ENCODE measurements around the gene MYH3. TPM values are rescaled to one million over a fixed set of nuclear protein-coding genes. Genes with fewer than 3 reads are reported as not detected.
A peak's percentile ranks its signal among the peaks of the same experiment; 100 is the strongest.
"Not testable (repeated sequence)": the region's sequence is repeated elsewhere in the genome, so short reads cannot be mapped to it uniquely, and the experiment has no call there.

MYH3 gene
- polyA plus RNA-seq, result 10 to 100 TPM in 3 of 4 donors, 1 to 10 TPM in 1; 2.0 to 40.0 (median 14.8) TPM
- long read RNA-seq, donor 1, result 0 reads
- long read RNA-seq, donor 2, partial matches to known transcripts, result 0 of 4 reads
- long read RNA-seq, donor 2, other reads (novel, unspliced or antisense), result 0 of 4 reads
- long read RNA-seq, donor 3, partial matches to known transcripts, result 0 of 2 reads
- long read RNA-seq, donor 3, other reads (novel, unspliced or antisense), result 0 of 2 reads
- long read RNA-seq, donor 4, partial matches to known transcripts, result 0 of 1 reads
- long read RNA-seq, donor 4, other reads (novel, unspliced or antisense), result 0 of 1 reads
- long read RNA-seq, donor 5, full-length matches to known transcripts, result 126 of 126 reads
- long read RNA-seq, donor 5, partial matches to known transcripts, result 0 of 126 reads
- long read RNA-seq, donor 5, other reads (novel, unspliced or antisense), result 0 of 126 reads
- long read RNA-seq, donor 6, full-length matches to known transcripts, result 12 of 12 reads
- long read RNA-seq, donor 6, partial matches to known transcripts, result 0 of 12 reads
- long read RNA-seq, donor 6, other reads (novel, unspliced or antisense), result 0 of 12 reads
- long read RNA-seq, donor 7, partial matches to known transcripts, result 0 of 1 reads
- long read RNA-seq, donor 7, other reads (novel, unspliced or antisense), result 0 of 1 reads
- long read RNA-seq, donor 8, full-length matches to known transcripts, result 330 of 466 reads
- long read RNA-seq, donor 8, partial matches to known transcripts, result 136 of 466 reads
- long read RNA-seq, donor 8, other reads (novel, unspliced or antisense), result 0 of 466 reads
- long read RNA-seq, donor 9, partial matches to known transcripts, result 0 of 1 reads
- long read RNA-seq, donor 9, other reads (novel, unspliced or antisense), result 0 of 1 reads
- long read RNA-seq, donor 10, partial matches to known transcripts, result 0 of 3 reads
- long read RNA-seq, donor 10, other reads (novel, unspliced or antisense), result 0 of 3 reads

DNA sequence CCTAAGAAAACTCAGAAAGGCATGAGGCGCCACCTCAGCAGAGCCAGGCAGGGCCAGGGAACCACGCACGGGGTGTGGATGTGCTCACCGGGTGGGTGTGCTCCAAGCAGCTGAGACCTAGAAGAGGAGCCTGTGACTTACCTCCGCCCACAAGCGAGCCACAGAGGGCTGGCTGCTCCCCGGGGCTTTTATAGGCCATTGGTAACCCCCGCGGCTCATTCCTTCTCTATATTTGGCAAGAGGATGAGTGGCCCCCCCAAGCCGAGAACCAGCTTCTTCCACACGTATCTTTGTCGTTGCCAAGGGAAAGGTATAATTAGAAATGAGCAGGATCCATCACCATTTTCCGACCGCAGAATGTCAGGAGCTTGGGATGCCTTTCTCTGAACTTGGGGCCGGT lies at the start of gene MYH3:
Gene MYH3, minus strand, starts transcription at position 162 of the 400 bp plus-strand sequence. CDS start 2,245 bp downstream, outside the sequence.
- Histone ChIP-seq H3K4me3 (ENCODE audit: low read depth in 1 of 3, low read length in 3 of 3) (no peak within 1 kb of the TSS), H3K4me1 (ENCODE audit: control insufficient read depth in 3 of 3, insufficient read depth in 2 of 3, low read depth in 1 of 3, low read length in 2 of 3) (no peaks in the 10 kb centered on the region), H3K27ac (ENCODE audit: low read depth in 1 of 3, low read length in 2 of 3) (no peak within 1 kb of the TSS), H3K9me3 (ENCODE audit: control insufficient read depth in 2 of 2, insufficient read depth in 1 of 2, low read depth in 1 of 2, low read length in 1 of 2) (no peaks in the 10 kb centered on the region), H3K27me3 (ENCODE audit: control insufficient read depth in 3 of 3, insufficient read depth in 3 of 3, low read length in 3 of 3) (no peaks in the 10 kb centered on the region), H3K36me3 (ENCODE audit: control insufficient read depth in 3 of 3, insufficient read depth in 2 of 3, low read depth in 1 of 3, low read length in 3 of 3) (no peaks in the 10 kb centered on the region)
- FAIRE-seq, result no peak
- WGBS, 3 donors, result 83 to 92% (median 85%) methylated on average over 15 of the region's 15 CpGs
- no peak for DNase-seq

DNA sequence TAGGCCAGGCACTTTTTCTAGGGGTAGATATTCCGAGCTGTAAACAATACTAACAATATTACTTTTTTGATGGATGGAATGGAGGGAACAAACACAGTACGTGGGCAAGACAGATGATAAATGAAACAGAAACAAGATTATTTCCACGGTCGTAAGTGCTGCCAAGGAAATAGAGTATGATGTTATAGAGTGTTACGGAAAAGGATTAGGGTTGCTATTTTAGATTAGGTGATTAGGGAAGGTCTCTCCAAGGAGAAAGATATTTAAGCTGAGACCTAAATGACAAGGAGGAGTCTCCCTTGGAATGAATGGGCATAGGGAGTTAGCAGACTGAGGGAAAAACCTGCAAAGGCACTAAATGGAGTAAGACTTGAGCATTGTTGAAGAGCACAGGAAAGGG lies 48.6 kb upstream of the MYH3 start:
- Histone ChIP-seq H3K4me1 (ENCODE audit: control insufficient read depth in 3 of 3, insufficient read depth in 2 of 3, low read depth in 1 of 3, low read length in 2 of 3) (no peaks in the 10 kb centered on the region), H3K4me3 (ENCODE audit: low read depth in 1 of 3, low read length in 3 of 3) (no peak overlapping the region), H3K9me3 (ENCODE audit: control insufficient read depth in 2 of 2, insufficient read depth in 1 of 2, low read depth in 1 of 2, low read length in 1 of 2) (no peaks in the 10 kb centered on the region), H3K27ac (ENCODE audit: low read depth in 1 of 3, low read length in 2 of 3) (no peak overlapping the region), H3K36me3 (ENCODE audit: control insufficient read depth in 3 of 3, insufficient read depth in 2 of 3, low read depth in 1 of 3, low read length in 3 of 3) (peaks cover 18 to 24% (median 20%) of the 10 kb centered on the region in 3 donors), H3K27me3 (ENCODE audit: control insufficient read depth in 3 of 3, insufficient read depth in 3 of 3, low read length in 3 of 3) (no peaks in the 10 kb centered on the region)
- FAIRE-seq, result no peak
- WGBS, 3 donors, result 88 to 93% (median 90%) methylated on average over 5 of the region's 5 CpGs
- no peak for DNase-seq

DNA sequence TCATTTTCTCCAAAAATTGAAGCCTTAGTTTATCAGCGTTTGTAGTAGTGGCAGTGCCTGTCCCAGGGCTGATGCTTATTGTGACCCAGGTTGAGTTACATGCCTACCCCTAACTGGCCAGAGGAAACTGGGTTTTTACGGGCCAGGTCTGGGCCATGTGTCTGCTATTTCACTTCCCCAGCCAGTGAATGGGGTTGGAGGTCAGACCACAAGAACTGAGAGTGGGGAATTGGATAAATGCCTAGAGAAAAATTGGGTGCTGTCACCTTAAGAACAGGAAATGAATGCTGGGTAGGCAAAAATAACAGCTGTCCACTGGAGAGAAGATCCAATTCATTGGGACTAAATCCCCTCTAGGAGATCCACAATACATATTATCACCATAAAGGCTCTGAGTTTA lies 45.5 kb upstream of the MYH3 start:
- Histone ChIP-seq H3K9me3 (ENCODE audit: control insufficient read depth in 2 of 2, insufficient read depth in 1 of 2, low read depth in 1 of 2, low read length in 1 of 2) (no peaks in the 10 kb centered on the region), H3K27me3 (ENCODE audit: control insufficient read depth in 3 of 3, insufficient read depth in 3 of 3, low read length in 3 of 3) (no peaks in the 10 kb centered on the region), H3K4me1 (ENCODE audit: control insufficient read depth in 3 of 3, insufficient read depth in 2 of 3, low read depth in 1 of 3, low read length in 2 of 3) (peaks cover 0 to 7% (median 3%) of the 10 kb centered on the region in 3 donors), H3K4me3 (ENCODE audit: low read depth in 1 of 3, low read length in 3 of 3) (no peak overlapping the region), H3K27ac (ENCODE audit: low read depth in 1 of 3, low read length in 2 of 3) (no peak overlapping the region), H3K36me3 (ENCODE audit: control insufficient read depth in 3 of 3, insufficient read depth in 2 of 3, low read depth in 1 of 3, low read length in 3 of 3) (peaks cover 5 to 13% (median 6%) of the 10 kb centered on the region in 3 donors)
- 59 to 79% (median 71%) methylated on average over 2 of the region's 2 CpGs for WGBS, 3 donors
- DNase-seq, result no peak
- FAIRE-seq, result no peak

DNA sequence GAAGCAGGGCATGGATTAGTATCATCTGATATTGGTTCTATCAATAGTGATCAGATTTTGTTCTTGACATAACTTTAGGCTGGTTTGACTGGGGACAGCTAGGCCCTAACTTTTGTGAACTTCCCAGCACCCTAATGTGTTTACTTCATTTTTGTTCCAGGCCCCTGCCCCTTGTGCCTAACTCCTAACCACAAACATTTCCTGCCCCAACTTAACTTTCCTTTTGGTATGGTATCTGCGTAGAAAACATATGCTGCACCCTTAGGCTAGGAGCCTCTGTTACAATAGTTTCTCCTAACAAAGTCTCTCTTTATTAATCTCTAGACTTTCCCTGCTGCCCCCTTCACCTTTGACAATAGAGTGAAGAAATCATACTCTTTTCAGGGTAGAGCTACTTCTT lies 42.7 kb upstream of the MYH3 start:
- WGBS, 3 donors, result 72 to 86% (median 85%) methylated on average over 1 of the region's 1 CpG
- DNase-seq (no peak), FAIRE-seq (no peak)
- Histone ChIP-seq H3K36me3 (ENCODE audit: control insufficient read depth in 3 of 3, insufficient read depth in 2 of 3, low read depth in 1 of 3, low read length in 3 of 3) (peaks cover 0 to 3% (median 0%) of the 10 kb centered on the region in 3 donors), H3K9me3 (ENCODE audit: control insufficient read depth in 2 of 2, insufficient read depth in 1 of 2, low read depth in 1 of 2, low read length in 1 of 2) (no peaks in the 10 kb centered on the region), H3K4me1 (ENCODE audit: control insufficient read depth in 3 of 3, insufficient read depth in 2 of 3, low read depth in 1 of 3, low read length in 2 of 3) (peaks cover 0 to 18% (median 3%) of the 10 kb centered on the region in 3 donors), H3K27ac (ENCODE audit: low read depth in 1 of 3, low read length in 2 of 3) (no peak overlapping the region), H3K4me3 (ENCODE audit: low read depth in 1 of 3, low read length in 3 of 3) (no peak overlapping the region), H3K27me3 (ENCODE audit: control insufficient read depth in 3 of 3, insufficient read depth in 3 of 3, low read length in 3 of 3) (no peaks in the 10 kb centered on the region)

DNA sequence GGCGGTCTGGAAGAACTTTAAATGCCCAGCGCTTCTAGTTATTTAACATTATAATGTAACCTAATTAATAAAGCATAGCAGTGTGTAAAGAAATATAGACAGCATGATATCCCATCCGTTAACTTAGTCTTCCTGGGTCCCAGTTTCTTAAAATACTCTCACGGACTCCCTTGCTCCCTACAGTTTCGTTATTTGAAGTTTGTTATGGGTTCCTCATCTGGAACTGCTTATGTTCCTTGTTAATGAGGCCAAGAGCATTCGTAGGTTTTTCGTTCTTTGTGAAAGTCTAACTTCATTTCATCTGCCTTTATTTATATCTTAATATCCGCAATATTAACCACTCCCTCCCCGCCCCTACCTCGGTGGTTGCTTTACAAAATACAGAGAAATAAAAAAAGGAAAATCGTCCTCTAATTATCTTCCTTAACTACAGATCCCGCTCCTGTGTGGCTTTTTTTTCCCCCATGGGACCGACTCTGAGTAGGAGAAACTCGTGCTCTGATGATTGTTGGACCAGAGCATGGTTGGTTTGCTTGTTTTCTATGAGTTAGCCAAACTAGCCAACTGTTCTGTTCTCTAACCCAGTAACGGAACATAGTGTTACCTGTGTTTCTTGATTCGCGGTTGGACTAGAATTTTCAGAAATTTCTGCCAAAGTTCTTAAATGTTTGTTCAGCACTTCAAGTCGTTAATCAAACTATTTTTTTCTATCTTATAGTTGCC lies 41.1 kb upstream of the MYH3 start:
- H3K27ac ChIP-seq (ENCODE audit: low read depth in 1 of 3, low read length in 2 of 3), result peak overlapping the region; percentile 87 to 94 (median 94)
- WGBS, 3 donors, result 4 to 14% (median 4%) methylated on average over 18 of the region's 18 CpGs
- H3K36me3 ChIP-seq (ENCODE audit: control insufficient read depth in 3 of 3, insufficient read depth in 2 of 3, low read depth in 1 of 3, low read length in 3 of 3), result peaks cover 0 to 3% (median 3%) of the 10 kb centered on the region in 3 donors
- FAIRE-seq (no peak), DNase-seq (peak; percentile 16 to 35)
- peak overlapping the region; percentile 54 to 98 (median 84) for H3K4me3 ChIP-seq (ENCODE audit: low read depth in 1 of 3, low read length in 3 of 3)
- no peaks in the 10 kb centered on the region for H3K27me3 ChIP-seq (ENCODE audit: control insufficient read depth in 3 of 3, insufficient read depth in 3 of 3, low read length in 3 of 3)
- peaks cover 0 to 18% (median 3%) of the 10 kb centered on the region in 3 donors for H3K4me1 ChIP-seq (ENCODE audit: control insufficient read depth in 3 of 3, insufficient read depth in 2 of 3, low read depth in 1 of 3, low read length in 2 of 3)
- H3K9me3 ChIP-seq (ENCODE audit: control insufficient read depth in 2 of 2, insufficient read depth in 1 of 2, low read depth in 1 of 2, low read length in 1 of 2), result no peaks in the 10 kb centered on the region

DNA sequence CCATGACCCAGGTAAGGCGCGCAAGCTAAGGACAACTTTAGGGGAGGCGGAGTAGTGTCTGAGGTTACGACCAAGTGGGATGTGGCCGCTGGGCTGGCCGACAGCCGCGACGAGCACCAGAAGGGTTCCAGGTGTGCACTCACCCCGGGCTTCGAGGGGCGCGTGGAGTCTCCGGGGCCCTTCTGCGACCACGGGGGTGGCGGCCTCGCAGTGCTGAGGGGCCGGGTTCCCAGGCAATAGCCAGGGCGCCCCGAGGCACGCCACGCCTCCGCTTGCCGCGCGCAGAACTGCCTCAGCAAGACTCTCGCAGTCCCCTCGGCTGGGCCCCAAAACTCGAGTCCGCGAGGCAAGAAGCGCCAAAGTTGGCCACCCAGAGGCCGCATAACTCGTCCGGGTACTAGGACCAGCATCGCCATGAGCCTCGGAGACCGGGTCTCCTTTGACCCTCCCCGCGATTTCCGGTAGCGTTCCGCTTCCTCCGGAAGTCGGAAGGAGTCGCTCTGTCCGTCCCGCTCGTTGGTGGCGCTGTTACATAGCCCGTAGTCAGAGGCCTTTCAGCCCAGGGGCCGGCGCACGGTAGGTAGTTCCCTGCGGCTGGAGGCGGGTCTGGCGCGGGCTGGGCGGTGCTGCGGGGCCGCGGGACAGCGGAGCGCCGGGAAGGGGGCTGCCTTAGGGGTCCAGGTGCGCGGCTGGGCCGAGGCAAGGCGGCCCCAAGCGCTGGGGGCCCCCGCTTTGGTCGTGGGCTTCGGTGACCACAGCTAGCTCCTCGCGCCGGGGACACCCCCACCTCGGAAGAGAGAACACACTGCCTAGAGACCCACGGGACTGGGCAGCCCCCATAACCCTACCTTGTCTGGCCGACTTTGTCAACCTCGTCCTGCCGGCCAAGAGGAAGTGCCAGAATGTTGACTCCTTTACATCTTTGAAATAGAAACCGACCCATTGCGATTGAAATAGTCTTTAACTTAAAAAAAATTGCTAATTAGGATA lies 40.3 kb upstream of the MYH3 start, which contains the start of the genes ADPRM and SCO1:
Gene ADPRM, plus strand, starts transcription at position 503 of the 990 bp plus-strand sequence. CDS start 7,333 bp downstream, outside the sequence.
Gene SCO1, minus strand, starts transcription at position 442 of the 990 bp plus-strand sequence. Its CDS starts 26 bp downstream, at position 416.
- Histone ChIP-seq H3K4me3 (ENCODE audit: low read depth in 1 of 3, low read length in 3 of 3) (peak within 1 kb of the TSS; percentile 84 to 98 (median 86)), H3K27ac (ENCODE audit: low read depth in 1 of 3, low read length in 2 of 3) (peak within 1 kb of the TSS; percentile 87 to 94 (median 94)), H3K4me1 (ENCODE audit: control insufficient read depth in 3 of 3, insufficient read depth in 2 of 3, low read depth in 1 of 3, low read length in 2 of 3) (peaks cover 0 to 18% (median 3%) of the 10 kb centered on the region in 3 donors), H3K36me3 (ENCODE audit: control insufficient read depth in 3 of 3, insufficient read depth in 2 of 3, low read depth in 1 of 3, low read length in 3 of 3) (peaks cover 2 to 8% (median 6%) of the 10 kb centered on the region in 3 donors), H3K27me3 (ENCODE audit: control insufficient read depth in 3 of 3, insufficient read depth in 3 of 3, low read length in 3 of 3) (no peaks in the 10 kb centered on the region), H3K9me3 (ENCODE audit: control insufficient read depth in 2 of 2, insufficient read depth in 1 of 2, low read depth in 1 of 2, low read length in 1 of 2) (no peaks in the 10 kb centered on the region)
- 0 to 1% (median 0%) methylated on average over 75 to 84 of the region's 84 CpGs for WGBS, 3 donors
- no peak for FAIRE-seq
- DNase-seq, result peak; percentile 95 to 98

DNA sequence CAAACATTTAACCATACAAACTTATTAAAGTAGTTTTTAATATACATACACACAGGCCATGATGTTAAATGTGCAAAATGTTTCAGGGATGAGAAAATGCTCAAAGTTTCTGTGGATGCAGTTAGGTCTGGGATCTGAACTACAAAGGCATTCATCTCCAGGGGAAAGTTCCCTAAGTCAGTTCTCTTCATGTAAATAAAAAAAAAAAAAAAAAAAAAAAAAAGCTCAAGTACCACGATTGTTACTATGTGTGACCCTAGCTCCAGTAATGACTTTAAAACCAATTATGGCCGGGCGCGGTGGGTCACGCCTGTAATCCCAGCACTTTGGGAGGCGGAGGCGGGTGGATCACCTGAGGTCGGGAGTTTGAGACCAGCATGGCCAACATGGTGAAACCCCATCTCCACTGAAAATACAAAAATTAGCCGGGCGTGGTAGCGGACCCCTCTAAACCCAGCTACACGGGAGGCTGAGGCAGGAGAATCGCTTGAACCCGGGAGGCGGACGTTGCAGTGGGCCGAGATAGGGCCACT lies 38.8 kb upstream of the MYH3 start:
- DNase-seq; H3K27me3 ChIP-seq (ENCODE audit: control insufficient read depth in 3 of 3, insufficient read depth in 3 of 3, low read length in 3 of 3); FAIRE-seq; H3K9me3 ChIP-seq (ENCODE audit: control insufficient read depth in 2 of 2, insufficient read depth in 1 of 2, low read depth in 1 of 2, low read length in 1 of 2): not testable (repeated sequence)
- H3K4me1 ChIP-seq (ENCODE audit: control insufficient read depth in 3 of 3, insufficient read depth in 2 of 3, low read depth in 1 of 3, low read length in 2 of 3), result peaks cover 0 to 18% (median 3%) of the 10 kb centered on the region in 3 donors
- peaks cover 9 to 13% (median 12%) of the 10 kb centered on the region in 3 donors for H3K36me3 ChIP-seq (ENCODE audit: control insufficient read depth in 3 of 3, insufficient read depth in 2 of 3, low read depth in 1 of 3, low read length in 3 of 3)
- peak overlapping the region in 1 of 3 donors; percentile 94 for H3K27ac ChIP-seq (ENCODE audit: low read depth in 1 of 3, low read length in 2 of 3)
- H3K4me3 ChIP-seq (ENCODE audit: low read depth in 1 of 3, low read length in 3 of 3), result peak overlapping the region in 2 of 3 donors; percentile 84 to 98
- 50 to 78% (median 64%) methylated on average over 17 of the region's 17 CpGs for WGBS, 3 donors

All from small intestine (tissue), 16 donors.